ENCODE measurements around the gene ZNF331.
"Not testable (repeated sequence)": the region's sequence is repeated elsewhere in the genome, so short reads cannot be mapped to it uniquely, and the experiment has no call there.

The ZNF331 gene

GRCh38 chr19:53537521-53538377, at the start of gene ZNF331:
TSS of gene ZNF331 (plus strand) at chr19:53538145. CDS start at chr19:53569377, 31,232 bp downstream.
- DNase-seq, result peak; percentile 34

- no peak for DNase-seq
Measured at GRCh38 chr19:53492153-53492552, 45.8 kb upstream of the ZNF331 start.

- not testable (repeated sequence) for DNase-seq
Measured at GRCh38 chr19:53497311-53498023, 40.5 kb upstream of the ZNF331 start.

GRCh38 chr19:53498024-53498395, 39.9 kb upstream of the ZNF331 start:
- not testable (repeated sequence) for DNase-seq

- DNase-seq, result not testable (repeated sequence)
Measured at GRCh38 chr19:53503151-53503550, 34.8 kb upstream of the ZNF331 start.

GRCh38 chr19:53503671-53504364, 34.1 kb upstream of the ZNF331 start:
- not testable (repeated sequence) for DNase-seq

GRCh38 chr19:53504365-53504703, 33.6 kb upstream of the ZNF331 start:
- DNase-seq, result peak; percentile 31

GRCh38 chr19:53504885-53505284, 33.1 kb upstream of the ZNF331 start:
- DNase-seq, result no peak

- DNase-seq, result no peak
Measured at GRCh38 chr19:53506728-53507127, 31.2 kb upstream of the ZNF331 start.

GRCh38 chr19:53507523-53508442, 30.2 kb upstream of the ZNF331 start:
- DNase-seq, result no peak

GRCh38 chr19:53509443-53509842, 28.5 kb upstream of the ZNF331 start:
- DNase-seq, result no peak

- no peak for DNase-seq
Measured at GRCh38 chr19:53509845-53510244, 28.1 kb upstream of the ZNF331 start.

GRCh38 chr19:53511357-53511756, 26.6 kb upstream of the ZNF331 start:
- DNase-seq, result no peak

- no peak for DNase-seq
Measured at GRCh38 chr19:53511933-53512374, 26.0 kb upstream of the ZNF331 start.

GRCh38 chr19:53515047-53515446, 22.9 kb upstream of the ZNF331 start:
- DNase-seq, result not testable (repeated sequence)

- DNase-seq, result no peak
Measured at GRCh38 chr19:53517114-53517741, 20.7 kb upstream of the ZNF331 start.

GRCh38 chr19:53518121-53518520, 19.8 kb upstream of the ZNF331 start:
- DNase-seq, result no peak

GRCh38 chr19:53518716-53519115, 19.2 kb upstream of the ZNF331 start:
- no peak for DNase-seq

GRCh38 chr19:53519446-53519845, 18.5 kb upstream of the ZNF331 start:
- no peak for DNase-seq

GRCh38 chr19:53520163-53520546, 17.8 kb upstream of the ZNF331 start:
- DNase-seq, result no peak

- peak; percentile 96 for DNase-seq
Measured at GRCh38 chr19:53520547-53521372, 17.2 kb upstream of the ZNF331 start.
